PFSK-1 (cell line): ENCODE measurements around the gene LRCH1.

Experiments
- POLR2AphosphoS5 ChIP-seq: IDR thresholded peaks from 2 replicates; pipeline ENCODE4 v1.6.1; 2012; ENCODE audit warnings: low read depth, mild to moderate bottlenecking, control low read depth, low read length, moderate library complexity
- REST ChIP-seq, 2 experiments: IDR thresholded peaks; 2 replicates each; pipeline versions ENCODE4 v1.6.1 to v1.8.0; 2011 to 2012; ENCODE audit warnings: low read depth in 2 of 2, low read length in 2 of 2, control low read depth in 1 of 2, inconsistent platforms in 1 of 2, mild to moderate bottlenecking in 1 of 2, moderate library complexity in 1 of 2; ENCODE audit not compliant: insufficient read depth in 1 of 2

- TF ChIP-seq REST (IDR thresholded peaks at IDR 0.05; ENCODE audit: insufficient read depth in 1 of 2, low read depth in 2 of 2, low read length in 2 of 2) (no peak), POLR2AphosphoS5 (no peak)
Measured at GRCh38 chr13:46642254-46642653, 89.3 kb downstream of the LRCH1 start.
